ENCODE measurements around the gene ZKSCAN8. TPM values are rescaled to one million over a fixed set of nuclear protein-coding genes. Genes with fewer than 3 reads are reported as not detected.

Gene ZKSCAN8
- total RNA-seq, 2 donors from 2014 or later = 29.0 to 41.6 TPM

- no peak for DNase-seq
- Histone ChIP-seq H3K9ac (ENCODE audit: extremely low read depth, low read length, poor library complexity, severe bottlenecking) (no peak overlapping the region), H3K4me3 (ENCODE audit: low read length) (no peak overlapping the region), H3K27me3 (ENCODE audit: control insufficient read depth, insufficient read depth, low read length, poor library complexity, severe bottlenecking) (peaks cover 85% of the 10 kb centered on the region), H3K27ac (ENCODE audit: low read depth, low read length) (no peak overlapping the region), H3K4me1 (ENCODE audit: control insufficient read depth, insufficient read depth, low read length) (no peaks in the 10 kb centered on the region), H3K9me3 (ENCODE audit: control insufficient read depth, low read length) (peaks cover 3% of the 10 kb centered on the region), H3K36me3 (ENCODE audit: control insufficient read depth, insufficient read depth, low read length) (no peaks in the 10 kb centered on the region)
- Mint-ChIP-seq H3K36me3 (ENCODE audit: low read depth) (no peaks in the 10 kb centered on the region), H3K27me3 (ENCODE audit: insufficient read depth) (peaks cover 85% of the 10 kb centered on the region), H3K4me1 (no peaks in the 10 kb centered on the region), H3K4me3 (no peak overlapping the region), H3K9me3 (peaks cover 15% of the 10 kb centered on the region), H3K27ac (no peak overlapping the region)
- 53% methylated on average over 1 of the region's 1 CpG; no CpG with 5 or more reads in 1 of the 2 experiments for WGBS, 2 experiments (ENCODE audit: insufficient coverage in 1 of 2, insufficient read length in 1 of 2)
- no peak for TF ChIP-seq CTCF (conservative IDR thresholded peaks at IDR 0.05)
Observed at GRCh38 chr6:28200020-28200419, 58.3 kb downstream of the ZKSCAN8 start.

- Histone ChIP-seq H3K4me3 (ENCODE audit: low read length) (no peak overlapping the region), H3K36me3 (ENCODE audit: control insufficient read depth, insufficient read depth, low read length) (no peaks in the 10 kb centered on the region), H3K9ac (ENCODE audit: extremely low read depth, low read length, poor library complexity, severe bottlenecking) (no peak overlapping the region), H3K27me3 (ENCODE audit: control insufficient read depth, insufficient read depth, low read length, poor library complexity, severe bottlenecking) (peaks cover 93% of the 10 kb centered on the region), H3K4me1 (ENCODE audit: control insufficient read depth, insufficient read depth, low read length) (no peaks in the 10 kb centered on the region), H3K27ac (ENCODE audit: low read depth, low read length) (no peak overlapping the region), H3K9me3 (ENCODE audit: control insufficient read depth, low read length) (peaks cover 3% of the 10 kb centered on the region)
- H3K4me3 Mint-ChIP-seq = no peak overlapping the region
- WGBS, 2 experiments (ENCODE audit: insufficient coverage in 1 of 2, insufficient read length in 1 of 2) = 17 to 33% methylated on average over 1 to 3 of the region's 4 CpGs
- H3K27ac Mint-ChIP-seq = no peak overlapping the region
- H3K9me3 Mint-ChIP-seq = peaks cover 7% of the 10 kb centered on the region
- H3K36me3 Mint-ChIP-seq (ENCODE audit: low read depth) = no peaks in the 10 kb centered on the region
- peak; percentile 83 for DNase-seq
- H3K4me1 Mint-ChIP-seq = peaks cover 5% of the 10 kb centered on the region
- no peak for TF ChIP-seq CTCF (conservative IDR thresholded peaks at IDR 0.05)
- H3K27me3 Mint-ChIP-seq (ENCODE audit: insufficient read depth) = peaks cover 92% of the 10 kb centered on the region
Observed at GRCh38 chr6:28203201-28203600, 61.5 kb downstream of the ZKSCAN8 start.

- peaks cover 95% of the 10 kb centered on the region for H3K27me3 ChIP-seq (ENCODE audit: control insufficient read depth, insufficient read depth, low read length, poor library complexity, severe bottlenecking)
- no peak overlapping the region for H3K4me3 Mint-ChIP-seq
- WGBS, 2 experiments (ENCODE audit: insufficient coverage in 1 of 2, insufficient read length in 1 of 2) = 62% methylated on average over 1 of the region's 1 CpG; no CpG with 5 or more reads in 1 of the 2 experiments
- no peaks in the 10 kb centered on the region for H3K36me3 ChIP-seq (ENCODE audit: control insufficient read depth, insufficient read depth, low read length)
- no peak for DNase-seq
- H3K4me1 ChIP-seq (ENCODE audit: control insufficient read depth, insufficient read depth, low read length) = no peaks in the 10 kb centered on the region
- no peak overlapping the region for H3K27ac ChIP-seq (ENCODE audit: low read depth, low read length)
- TF ChIP-seq CTCF (conservative IDR thresholded peaks at IDR 0.05) = no peak
- peaks cover 8% of the 10 kb centered on the region for H3K4me1 Mint-ChIP-seq
- no peak overlapping the region for H3K4me3 ChIP-seq (ENCODE audit: low read length)
- H3K27me3 Mint-ChIP-seq (ENCODE audit: insufficient read depth) = peaks cover 90% of the 10 kb centered on the region
- no peak overlapping the region for H3K27ac Mint-ChIP-seq
- no peaks in the 10 kb centered on the region for H3K36me3 Mint-ChIP-seq (ENCODE audit: low read depth)
- no peaks in the 10 kb centered on the region for H3K9me3 ChIP-seq (ENCODE audit: control insufficient read depth, low read length)
- H3K9me3 Mint-ChIP-seq = no peaks in the 10 kb centered on the region
- no peak overlapping the region for H3K9ac ChIP-seq (ENCODE audit: extremely low read depth, low read length, poor library complexity, severe bottlenecking)
Observed at GRCh38 chr6:28205879-28206278, 64.2 kb downstream of the ZKSCAN8 start.

Data from endodermal cell (in vitro differentiated cells).